ENCODE data around the gene KIAA1614. TPM values are rescaled to one million over a fixed set of nuclear protein-coding genes. Genes with fewer than 3 reads are reported as not detected.
A peak's percentile ranks its signal among the peaks of the same experiment; 100 is the strongest.
"Not testable (repeated sequence)": the region's sequence is repeated elsewhere in the genome, so short reads cannot be mapped to it uniquely, and the experiment has no call there.

The KIAA1614 gene
- total RNA-seq, 1 donor from 2014 or later = 6.1 TPM

DNA sequence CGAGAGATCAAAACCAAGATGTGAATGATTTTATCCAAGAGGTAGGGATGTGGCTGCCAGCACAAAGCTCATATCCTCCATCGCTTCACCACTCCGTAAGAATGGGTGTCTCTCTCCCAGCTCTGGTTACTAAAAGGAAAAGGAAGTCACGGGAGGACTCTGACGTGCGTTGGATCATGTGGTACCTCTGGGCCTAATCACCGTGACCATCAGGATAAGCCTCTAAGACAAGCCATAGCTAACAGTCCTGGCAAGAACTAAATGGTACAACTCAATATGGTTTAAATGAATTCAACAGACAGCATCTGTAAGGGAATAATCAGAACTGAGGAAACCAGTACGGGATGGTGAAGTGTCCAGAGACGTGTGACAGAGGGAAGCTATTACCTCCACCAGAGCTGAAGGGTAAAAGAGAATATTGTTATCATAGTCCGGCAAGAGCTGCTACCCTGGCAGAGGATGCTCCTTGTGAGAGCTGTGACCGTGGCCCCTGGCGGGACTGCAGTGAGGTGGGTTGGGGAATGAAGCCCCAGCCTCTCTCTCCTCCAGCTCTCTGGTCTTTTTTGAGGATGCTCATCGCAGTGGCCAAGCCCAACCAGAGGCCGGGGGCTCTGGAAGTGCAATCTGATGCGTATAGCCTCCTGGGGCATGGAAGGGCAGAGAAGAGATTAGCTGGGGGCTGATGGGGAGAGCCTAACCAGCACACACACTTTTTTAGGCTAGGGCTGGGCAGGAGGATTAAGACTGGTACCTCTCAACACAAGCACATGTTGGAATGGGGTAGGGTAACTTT lies 54.2 kb downstream of the KIAA1614 start:
- DNase-seq = no peak

DNA sequence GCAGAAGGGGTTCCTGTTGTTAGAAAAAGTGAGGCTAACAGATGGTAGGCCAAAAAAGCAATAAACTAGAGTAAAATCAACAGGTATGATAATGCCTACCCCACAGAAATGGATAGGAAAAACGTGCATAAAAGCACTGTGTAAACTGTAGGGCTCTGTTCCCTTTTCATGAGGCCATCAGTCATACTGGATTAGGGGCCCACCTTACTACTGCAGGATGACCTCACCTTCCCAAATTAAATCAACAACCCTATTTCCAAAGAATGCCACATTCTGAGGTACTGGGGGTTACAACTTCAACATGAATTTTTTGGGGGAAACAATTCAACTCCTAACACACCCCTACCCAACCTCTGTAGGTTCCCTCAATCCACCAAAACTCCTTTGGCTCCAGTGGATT lies 54.9 kb downstream of the KIAA1614 start:
- no peak for DNase-seq

DNA sequence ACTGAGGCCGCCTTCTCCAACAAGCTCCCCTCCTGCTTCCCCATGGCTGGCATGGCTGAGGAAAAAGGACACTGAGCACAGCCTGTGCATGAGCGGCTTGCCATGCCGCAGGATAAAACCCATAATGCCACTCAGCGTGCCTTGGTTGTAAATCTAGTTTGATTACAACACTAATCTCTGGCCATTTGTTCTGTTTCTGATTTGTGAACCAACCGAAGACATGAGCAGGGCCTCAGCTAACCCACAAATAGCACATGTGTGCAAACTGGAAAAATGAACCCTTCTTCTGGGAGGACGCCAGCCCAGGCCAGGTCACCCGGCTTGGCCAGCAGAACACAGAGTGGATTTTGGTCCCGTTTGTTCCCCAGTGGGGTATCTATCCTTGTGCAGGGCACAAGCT lies 56.1 kb downstream of the KIAA1614 start:
- DNase-seq = not testable (repeated sequence)

DNA sequence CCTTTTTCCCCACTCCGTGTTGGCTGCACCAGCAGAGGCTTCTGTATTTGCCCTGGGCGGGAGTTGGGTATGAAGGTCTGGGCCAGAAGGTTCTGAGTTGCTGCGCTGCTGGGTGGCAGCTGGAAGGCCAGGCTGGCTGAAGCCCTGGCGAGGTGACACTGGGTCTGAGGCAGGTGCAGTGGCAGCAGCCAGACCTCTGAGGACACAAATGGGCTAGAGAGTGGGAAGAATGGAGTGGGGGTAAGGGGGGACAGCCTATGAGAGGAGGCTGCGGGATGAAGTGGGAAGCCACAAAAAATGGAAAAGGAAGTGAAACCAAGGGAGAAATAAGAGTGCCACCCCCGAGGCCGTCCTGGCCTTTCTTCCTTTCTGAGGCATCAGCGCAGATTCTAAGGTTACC lies 56.7 kb downstream of the KIAA1614 start:
- no peak for DNase-seq

DNA sequence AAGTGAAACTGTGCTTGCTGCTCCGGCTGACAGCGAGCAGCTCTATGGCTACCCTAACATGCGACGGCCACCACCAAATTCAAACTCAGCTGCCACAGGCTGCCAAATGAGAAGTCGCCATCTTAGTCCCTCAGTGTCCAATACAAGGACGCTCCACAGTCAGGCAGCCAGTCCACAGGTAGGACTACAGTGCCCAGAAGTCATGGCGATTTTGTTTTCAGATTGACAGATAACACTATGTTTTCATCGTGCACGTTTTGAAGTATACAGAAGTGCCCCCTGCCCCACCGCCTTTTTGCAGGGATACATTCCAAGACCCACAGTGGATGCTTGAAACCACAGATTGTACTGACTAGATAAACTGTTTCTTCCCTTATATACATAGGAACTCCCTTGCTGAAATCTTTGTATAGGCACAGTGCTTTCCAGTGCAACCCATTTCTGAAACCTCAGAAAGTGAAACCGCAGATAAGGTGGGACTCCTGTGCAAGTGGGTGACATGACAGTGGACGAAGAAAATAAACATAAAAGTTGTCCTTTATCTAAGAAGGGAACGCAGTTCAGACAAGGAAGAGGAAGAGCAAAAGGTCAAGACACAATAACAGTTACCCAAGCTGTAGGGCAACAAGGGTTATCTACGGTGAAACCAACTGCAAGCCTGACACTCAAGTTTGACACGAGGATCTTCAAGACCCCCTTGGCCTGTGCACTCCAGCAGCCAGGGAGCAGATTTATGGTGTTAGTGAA lies 57.8 kb downstream of the KIAA1614 start:
- no peak for DNase-seq

DNA sequence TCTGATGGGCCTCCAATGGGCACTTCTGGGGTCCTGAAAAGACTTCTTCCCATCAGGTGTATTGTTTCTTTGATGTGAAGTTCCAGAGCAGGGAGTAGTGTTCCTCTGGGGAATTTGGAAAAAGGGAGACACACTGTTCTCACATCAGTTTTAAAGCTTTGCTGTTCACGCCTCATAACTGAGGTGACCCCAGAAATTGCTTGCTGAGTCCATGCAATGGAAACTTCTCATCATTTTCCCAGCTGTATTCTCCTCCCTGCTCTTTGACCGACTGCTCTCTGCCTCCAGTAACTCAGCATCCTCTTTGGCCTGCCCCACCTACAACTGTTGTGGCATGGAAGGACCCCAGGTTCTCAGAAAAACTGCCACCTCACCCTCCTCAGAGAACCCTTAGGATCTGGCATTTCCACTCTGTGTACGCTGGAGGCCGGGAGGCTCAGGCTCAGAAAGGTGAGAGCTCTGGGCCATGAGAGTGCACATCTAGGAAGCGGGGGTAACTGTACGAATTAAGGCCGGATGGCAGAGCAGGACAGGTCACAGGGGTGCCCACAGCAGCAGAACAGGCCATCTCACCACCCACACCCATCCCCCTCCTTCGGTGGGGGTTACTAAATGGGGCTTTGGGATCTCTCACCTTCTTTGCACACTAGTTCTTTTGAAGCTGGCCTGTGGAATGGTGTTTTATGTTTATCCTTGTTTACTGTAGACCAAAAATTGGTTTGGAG lies 58.7 kb downstream of the KIAA1614 start:
- DNase-seq = no peak

DNA sequence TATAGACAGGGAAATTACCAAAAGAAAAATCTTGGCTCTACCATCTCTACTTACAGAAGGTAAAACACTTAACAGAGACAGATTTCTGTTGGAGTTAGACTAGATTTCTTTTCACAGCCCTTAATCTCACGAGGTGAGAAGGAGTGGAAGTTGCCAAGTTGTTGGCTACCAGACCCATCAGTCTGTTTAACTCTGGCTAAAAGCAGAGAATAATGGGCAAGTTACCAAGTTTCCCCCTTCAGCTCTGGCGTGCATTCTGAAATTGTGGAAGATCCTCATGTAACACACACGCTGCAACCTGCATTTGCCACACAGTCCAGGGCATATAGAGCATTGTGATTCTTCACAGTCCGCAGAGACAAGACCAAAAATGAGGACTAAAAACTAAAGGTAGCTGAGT lies 60.7 kb downstream of the KIAA1614 start:
- DNase-seq = no peak

DNA sequence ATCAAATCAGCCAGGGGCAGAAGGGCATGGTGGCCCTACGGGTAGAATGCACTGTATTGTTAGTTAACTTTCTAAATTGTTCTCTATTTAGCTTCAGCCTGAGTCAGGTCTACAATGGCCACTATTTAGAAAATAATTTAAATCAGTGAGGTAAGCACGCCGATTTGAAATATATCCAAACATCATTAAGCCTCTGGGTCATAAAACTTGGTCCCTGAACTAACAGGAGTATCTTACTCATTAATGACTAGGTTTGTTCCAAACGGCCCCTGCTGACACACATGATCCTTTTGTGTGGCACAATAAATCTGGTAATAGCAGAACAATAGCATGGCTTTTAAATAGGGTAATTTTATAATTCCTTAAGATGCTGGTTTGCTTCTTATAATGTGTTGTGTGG lies 61.5 kb downstream of the KIAA1614 start:
- DNase-seq = peak; percentile 34

DNA sequence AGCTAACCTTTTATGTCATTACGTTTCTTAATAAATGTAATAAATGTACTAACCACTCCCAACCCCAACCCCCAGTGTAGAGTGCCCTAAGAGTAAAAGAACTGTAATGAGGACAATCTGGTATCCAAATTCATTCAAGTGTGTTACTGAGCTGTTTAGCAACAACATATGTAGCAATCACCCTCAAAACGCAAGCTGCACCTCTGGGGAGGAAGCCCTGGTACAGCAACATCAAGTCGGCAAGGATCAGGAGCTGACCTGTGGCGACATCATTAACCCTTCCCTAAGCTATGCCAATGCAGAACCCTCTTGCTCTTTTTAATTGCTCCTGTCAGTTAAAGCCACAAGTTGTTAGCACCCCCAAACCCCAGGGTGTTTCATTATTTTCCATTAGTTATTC lies 62.9 kb downstream of the KIAA1614 start:
- DNase-seq = no peak

DNA sequence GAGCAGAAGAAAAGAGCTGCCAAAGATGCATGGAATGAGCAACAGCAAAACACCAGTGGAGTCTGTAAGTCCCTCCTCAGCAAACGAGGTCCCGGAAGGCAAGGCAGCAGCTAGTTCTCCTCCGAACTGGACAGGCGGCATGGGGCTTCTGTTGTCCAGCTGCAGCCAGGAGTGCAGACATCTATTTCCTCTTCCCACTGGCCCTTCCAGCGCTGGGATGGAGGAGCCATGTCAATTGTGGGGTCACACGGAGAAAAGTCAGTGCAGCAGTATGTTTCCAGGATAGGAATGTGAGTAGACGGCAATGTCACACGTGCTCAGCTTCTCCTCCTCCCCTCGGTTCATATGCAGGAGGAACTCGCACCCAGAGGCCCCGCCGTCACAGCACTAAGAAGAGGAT lies 63.5 kb downstream of the KIAA1614 start:
- DNase-seq = no peak

DNA sequence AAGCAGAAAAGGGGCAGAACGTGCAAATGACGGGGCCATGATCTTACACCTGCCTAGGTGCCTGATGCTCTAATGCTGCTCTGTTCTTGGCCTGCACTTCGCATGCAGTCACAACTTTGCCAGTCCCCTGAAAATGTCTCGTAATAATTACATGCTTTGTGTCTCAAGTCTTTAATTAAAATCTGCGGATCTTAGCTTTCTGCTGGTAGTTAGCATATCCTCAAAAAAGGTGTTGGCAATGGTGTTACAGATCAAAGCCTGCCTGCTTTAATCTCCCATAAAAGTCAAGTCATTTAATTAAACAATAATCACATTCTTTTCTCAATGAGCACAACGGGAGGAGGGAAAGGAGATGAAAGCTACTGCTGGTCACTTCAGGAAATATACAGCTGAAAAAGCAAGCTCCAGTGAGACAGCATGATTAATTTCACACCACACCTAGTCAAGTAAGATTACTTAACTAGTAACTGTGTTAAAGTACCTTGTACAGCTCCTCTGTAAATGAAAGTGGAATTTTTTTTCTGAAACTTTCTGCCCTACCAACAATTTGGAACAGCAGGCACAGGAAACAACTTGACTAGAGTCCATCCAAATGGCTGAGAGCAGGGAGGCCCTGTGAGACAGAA lies 64.1 kb downstream of the KIAA1614 start:
- no peak for DNase-seq

DNA sequence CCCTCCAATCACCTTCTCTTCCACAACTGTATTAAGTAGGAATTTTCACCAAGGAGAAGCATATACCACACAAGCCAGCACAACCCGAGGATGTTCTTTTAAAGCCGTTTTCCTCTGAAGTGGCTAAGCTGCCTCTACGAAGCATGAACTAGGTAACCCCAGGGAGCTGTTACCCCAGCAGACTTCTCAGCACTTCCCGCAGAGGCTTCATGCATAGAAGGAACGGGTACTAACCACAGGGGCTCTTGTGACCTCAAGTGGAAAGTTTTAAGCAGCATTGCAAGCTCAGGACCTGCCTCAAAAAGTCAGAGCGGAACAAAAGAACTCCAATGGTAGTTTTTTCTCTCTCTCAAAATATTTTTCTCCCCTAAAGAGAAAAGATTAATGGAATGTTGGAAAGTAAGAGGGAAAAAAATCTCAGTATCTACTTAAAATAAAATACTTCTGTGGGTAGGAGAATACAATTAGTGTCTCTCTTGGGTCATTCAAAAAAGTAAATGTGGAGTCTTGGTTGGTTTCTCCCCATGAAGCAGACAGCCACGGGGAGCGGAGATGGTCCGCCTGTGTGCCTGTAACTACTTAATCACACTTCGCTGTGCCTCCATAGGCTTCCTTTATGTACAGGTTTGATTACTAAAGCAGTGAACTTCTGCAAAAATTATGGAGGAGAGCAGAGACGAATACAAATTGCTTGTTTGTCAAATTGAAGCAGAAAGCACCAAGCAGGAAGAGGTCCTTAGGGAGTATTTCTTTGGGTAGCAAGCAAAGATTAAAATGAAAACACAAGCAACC lies 69.1 kb downstream of the KIAA1614 start:
- no peak for DNase-seq

DNA sequence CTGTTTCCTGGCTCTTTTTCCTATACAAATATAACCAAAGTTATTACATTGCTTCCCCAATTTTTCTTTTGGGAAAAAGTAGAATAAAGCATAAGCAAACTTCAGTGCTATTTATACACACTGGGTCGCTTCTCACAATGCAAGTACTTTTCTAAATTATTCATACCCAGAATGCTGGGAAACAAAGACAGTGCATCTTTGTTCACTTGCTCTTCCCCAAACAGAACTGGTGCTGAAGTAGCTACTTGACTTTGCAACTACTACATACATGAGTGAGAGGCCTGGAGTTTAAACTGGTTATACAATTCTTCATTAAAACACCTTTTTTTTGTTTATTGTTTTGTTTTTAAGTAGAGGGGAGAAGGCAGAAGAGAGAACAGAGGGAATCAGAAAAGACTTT lies 69.7 kb downstream of the KIAA1614 start:
- no peak for DNase-seq

DNA sequence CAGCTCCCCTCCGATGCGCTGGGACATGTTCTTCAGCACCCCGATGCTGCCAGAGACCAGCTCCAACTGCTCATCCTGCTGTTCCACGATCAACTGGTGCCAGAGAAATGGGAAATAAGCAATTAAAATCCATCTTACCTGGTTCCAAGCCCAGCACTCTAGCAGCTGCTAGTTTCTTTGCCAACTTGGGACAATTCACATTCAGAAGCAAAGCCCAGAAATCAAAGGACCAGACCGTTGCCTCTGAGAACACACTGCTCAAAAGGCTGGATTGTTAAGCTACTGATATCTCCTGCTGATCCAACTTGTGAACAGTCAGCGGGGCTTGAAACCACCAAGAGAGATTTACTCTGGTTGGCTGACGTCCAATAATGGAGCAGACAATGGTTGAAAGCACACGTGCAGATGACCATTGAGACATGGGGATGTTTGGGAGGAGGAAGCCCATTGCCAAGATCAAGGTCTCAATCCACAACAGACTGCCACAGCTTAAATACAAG lies 75.6 kb downstream of the KIAA1614 start:
- DNase-seq = peak; percentile 68

DNA sequence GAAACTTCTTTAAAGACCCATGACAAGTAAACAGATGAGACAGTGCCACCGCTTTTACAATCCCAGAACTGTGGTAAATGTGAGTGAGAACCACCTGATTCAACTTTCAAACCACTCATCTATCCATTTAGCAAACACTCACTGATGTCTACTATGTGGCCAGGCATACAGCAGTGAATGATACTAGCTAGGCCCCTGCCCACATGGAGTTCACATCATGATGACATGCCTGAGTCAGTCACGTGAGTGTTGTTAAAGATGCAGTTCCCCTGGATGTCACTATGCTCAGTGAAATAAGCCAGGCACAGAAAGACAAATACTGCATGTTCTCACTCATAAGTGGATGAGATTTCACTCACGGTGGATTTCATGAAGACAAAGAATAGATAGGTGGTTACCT lies 81.6 kb downstream of the KIAA1614 start:
- DNase-seq = no peak

DNA sequence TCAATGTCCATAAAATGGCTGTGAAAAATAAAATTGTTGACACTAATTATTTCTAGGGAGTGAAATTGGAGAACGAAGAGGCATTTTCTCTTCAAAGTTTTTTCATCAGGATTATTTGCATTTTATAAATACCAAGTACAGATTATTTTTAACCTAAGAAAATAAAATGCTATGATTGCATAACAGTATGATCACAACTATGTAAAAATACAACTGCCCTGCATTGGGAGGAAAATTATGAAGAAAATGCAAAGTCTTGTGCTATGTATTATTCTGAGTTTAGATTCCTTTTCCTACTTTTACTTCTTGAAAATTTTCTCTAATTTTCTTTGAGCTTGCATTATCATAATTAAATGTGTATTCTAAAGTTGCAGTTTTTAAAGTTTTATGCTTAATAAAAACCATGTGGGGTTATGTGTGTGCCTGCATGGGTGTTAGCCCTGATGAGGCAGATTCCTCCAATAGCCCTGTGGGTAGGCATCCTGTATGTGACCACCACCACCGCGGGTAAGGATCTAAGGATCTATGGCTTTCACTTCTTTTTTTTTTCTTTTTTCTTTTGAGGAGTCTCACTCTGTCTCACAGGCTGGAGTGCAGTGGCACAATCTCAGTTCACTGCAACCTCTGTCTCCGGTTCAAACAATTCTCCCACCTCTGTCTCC lies 85.3 kb downstream of the KIAA1614 start:
- DNase-seq = no peak

Other genes with a start within 250 kb of the KIAA1614 start
- gene STX6, start 110.0 kb downstream of the KIAA1614 start, total RNA-seq = 50.3 and 66.0 TPM in 2 replicates
- gene MR1, start 121.1 kb downstream of the KIAA1614 start, total RNA-seq = 2.9 and 4.0 TPM in 2 replicates
- 26.6 and 29.1 TPM in 2 replicates for gene IER5, start 175.8 kb downstream of the KIAA1614 start, total RNA-seq

All from dermis blood vessel endothelial cell (primary cell).